GM13977 (cell line): ENCODE measurements around the gene PLXNB3.

ENCODE experiments used
- DNase-seq: peaks from one replicate; pipeline ENCODE4 v3.0.0; 2012; ENCODE audit warnings: low spot score
- CTCF ChIP-seq: IDR thresholded peaks from 2 replicates; pipeline ENCODE4 v1.5.1; 2012; ENCODE audit warnings: mild to moderate bottlenecking, control low read depth; ENCODE audit not compliant: insufficient read depth; ENCODE audit errors: extremely low read depth, missing control alignments
- in situ Hi-C: fragments of 300-500 bp; cut with MboI; formaldehyde crosslinking; loops from one replicate; pipeline ENCODE4 v1.12.0; 2022; ENCODE audit warnings: low sequenced_read_pairs, low pct_unique_long_range_greater_than_20kb, mixed read lengths, inconsistent platforms; ENCODE audit not compliant: unreplicated experiment

Gene PLXNB3

GRCh38 chrX:153778684-153779101 is 14.6 kb downstream of the PLXNB3 start:
- peak; percentile 6 for TF ChIP-seq CTCF
- in situ Hi-C loops: no loop called here
- DNase-seq: no peak

- no peak for TF ChIP-seq CTCF
- in situ Hi-C loops: no loop called here
- DNase-seq: no peak
Observed at GRCh38 chrX:153779891-153780677, 16.0 kb downstream of the PLXNB3 start.

DNA sequence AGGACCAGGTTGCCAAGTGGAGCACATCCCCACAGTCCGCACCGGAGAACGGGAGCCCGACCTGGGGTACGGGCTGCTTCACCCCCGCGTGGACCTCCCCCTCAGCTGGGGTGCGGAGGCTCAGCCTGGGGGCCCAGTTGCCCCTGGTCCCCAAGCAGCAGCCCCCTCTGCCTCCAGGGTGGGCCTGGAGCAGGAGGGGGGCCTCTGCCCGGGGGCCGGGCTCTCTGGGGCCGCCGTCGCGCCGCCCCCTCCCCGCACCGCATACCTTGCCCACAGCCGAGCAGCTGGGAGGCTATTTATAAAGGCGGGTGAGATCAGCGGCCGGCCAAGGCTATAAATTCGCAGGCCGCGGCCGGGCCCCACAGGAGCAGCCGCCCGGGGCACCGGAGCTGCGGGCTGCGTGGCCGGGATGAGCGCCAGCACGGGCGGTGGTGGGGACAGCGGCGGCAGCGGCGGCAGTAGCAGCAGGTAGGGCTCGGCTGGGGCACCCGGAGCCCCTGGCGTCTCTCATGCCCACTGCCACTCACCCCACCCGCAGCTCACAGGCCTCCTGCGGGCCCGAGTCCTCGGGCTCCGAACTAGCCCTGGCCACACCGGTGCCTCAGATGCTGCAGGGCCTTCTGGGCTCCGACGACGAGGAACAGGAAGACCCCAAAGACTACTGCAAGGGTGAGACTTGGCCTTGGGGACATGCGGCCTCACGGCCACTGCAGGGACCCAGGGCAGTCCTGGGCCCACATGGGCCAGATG is 16.8 kb downstream of the PLXNB3 start, which contains the start of gene SRPK3:
Gene SRPK3, plus strand, starts transcription at position 364 of the 750 bp plus-strand sequence. Its CDS starts 46 bp downstream, at position 410.
- no peak for DNase-seq
- in situ Hi-C loops: no loop called here
- no peak for TF ChIP-seq CTCF

GRCh38 chrX:153781428-153782047 is 17.5 kb downstream of the PLXNB3 start:
- DNase-seq: no peak
- in situ Hi-C loops: no loop called here
- TF ChIP-seq CTCF: no peak

- DNase-seq: no peak
- in situ Hi-C loops: no loop called here
Observed at GRCh38 chrX:153782313-153782712, 18.3 kb downstream of the PLXNB3 start.

More at GRCh38 chrX:153782313-153782712, 18.3 kb downstream of the PLXNB3 start:
- TF ChIP-seq CTCF: peak; percentile 9
